Measurements from ENCODE around the gene NCOA1.

DNA sequence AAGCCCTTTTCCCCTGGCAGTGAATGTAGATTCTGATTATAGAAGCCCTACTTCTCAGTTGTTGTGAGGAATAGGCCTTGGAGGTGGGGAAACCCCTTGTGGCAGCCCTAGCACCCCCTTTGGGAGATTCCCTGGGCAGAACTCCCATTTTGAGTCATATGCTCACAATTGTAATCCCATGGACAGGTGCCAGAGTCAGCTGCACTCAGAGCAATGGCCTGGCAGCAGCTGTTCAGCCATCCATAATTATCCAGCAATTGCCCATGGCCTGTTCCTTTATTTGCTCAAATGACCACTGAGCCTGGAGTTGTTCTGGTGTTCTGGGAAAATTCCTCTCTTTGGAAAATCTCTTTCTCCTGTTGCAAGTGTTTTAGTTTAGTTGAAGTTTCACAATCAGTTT is 230.4 kb downstream of the NCOA1 start:
- TF ChIP-seq, protein P1, sequence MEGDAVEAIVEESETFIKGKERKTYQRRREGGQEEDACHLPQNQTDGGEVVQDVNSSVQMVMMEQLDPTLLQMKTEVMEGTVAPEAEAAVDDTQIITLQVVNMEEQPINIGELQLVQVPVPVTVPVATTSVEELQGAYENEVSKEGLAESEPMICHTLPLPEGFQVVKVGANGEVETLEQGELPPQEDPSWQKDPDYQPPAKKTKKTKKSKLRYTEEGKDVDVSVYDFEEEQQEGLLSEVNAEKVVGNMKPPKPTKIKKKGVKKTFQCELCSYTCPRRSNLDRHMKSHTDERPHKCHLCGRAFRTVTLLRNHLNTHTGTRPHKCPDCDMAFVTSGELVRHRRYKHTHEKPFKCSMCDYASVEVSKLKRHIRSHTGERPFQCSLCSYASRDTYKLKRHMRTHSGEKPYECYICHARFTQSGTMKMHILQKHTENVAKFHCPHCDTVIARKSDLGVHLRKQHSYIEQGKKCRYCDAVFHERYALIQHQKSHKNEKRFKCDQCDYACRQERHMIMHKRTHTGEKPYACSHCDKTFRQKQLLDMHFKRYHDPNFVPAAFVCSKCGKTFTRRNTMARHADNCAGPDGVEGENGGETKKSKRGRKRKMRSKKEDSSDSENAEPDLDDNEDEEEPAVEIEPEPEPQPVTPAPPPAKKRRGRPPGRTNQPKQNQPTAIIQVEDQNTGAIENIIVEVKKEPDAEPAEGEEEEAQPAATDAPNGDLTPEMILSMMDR (IDR thresholded peaks at IDR 0.05) = no peak
- no peak for TF ChIP-seq JUND (IDR thresholded peaks at IDR 0.05)
- TF ChIP-seq TAF1 (IDR thresholded peaks at IDR 0.05; ENCODE audit: borderline replicate concordance, low read depth, low read length) = no peak
- TF ChIP-seq, protein P2, sequence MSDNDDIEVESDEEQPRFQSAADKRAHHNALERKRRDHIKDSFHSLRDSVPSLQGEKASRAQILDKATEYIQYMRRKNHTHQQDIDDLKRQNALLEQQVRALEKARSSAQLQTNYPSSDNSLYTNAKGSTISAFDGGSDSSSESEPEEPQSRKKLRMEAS (IDR thresholded peaks at IDR 0.05; ENCODE audit: low read depth) = no peak
- TF ChIP-seq POLR2AphosphoS5 (IDR thresholded peaks at IDR 0.05; ENCODE audit: low read depth, low read length) = peak; percentile 21; the same call in 1 of the 2 replicates
- TF ChIP-seq NFIC (IDR thresholded peaks at IDR 0.05; ENCODE audit: borderline replicate concordance) = peak; percentile 73
- TF ChIP-seq, protein P3, sequence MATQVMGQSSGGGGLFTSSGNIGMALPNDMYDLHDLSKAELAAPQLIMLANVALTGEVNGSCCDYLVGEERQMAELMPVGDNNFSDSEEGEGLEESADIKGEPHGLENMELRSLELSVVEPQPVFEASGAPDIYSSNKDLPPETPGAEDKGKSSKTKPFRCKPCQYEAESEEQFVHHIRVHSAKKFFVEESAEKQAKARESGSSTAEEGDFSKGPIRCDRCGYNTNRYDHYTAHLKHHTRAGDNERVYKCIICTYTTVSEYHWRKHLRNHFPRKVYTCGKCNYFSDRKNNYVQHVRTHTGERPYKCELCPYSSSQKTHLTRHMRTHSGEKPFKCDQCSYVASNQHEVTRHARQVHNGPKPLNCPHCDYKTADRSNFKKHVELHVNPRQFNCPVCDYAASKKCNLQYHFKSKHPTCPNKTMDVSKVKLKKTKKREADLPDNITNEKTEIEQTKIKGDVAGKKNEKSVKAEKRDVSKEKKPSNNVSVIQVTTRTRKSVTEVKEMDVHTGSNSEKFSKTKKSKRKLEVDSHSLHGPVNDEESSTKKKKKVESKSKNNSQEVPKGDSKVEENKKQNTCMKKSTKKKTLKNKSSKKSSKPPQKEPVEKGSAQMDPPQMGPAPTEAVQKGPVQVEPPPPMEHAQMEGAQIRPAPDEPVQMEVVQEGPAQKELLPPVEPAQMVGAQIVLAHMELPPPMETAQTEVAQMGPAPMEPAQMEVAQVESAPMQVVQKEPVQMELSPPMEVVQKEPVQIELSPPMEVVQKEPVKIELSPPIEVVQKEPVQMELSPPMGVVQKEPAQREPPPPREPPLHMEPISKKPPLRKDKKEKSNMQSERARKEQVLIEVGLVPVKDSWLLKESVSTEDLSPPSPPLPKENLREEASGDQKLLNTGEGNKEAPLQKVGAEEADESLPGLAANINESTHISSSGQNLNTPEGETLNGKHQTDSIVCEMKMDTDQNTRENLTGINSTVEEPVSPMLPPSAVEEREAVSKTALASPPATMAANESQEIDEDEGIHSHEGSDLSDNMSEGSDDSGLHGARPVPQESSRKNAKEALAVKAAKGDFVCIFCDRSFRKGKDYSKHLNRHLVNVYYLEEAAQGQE (IDR thresholded peaks at IDR 0.05; ENCODE audit: low read depth, low read length) = no peak
- no peak for TF ChIP-seq SIN3A (IDR thresholded peaks at IDR 0.05; ENCODE audit: borderline replicate concordance, low read depth, low read length)
- TF ChIP-seq EP300 (IDR thresholded peaks at IDR 0.05; ENCODE audit: borderline replicate concordance in 1 of 2, low read depth in 1 of 2, low read length in 1 of 2) = peak in 1 of 2 experiments; percentile 76; a peak in 2 of 4 replicates
- TF ChIP-seq EZH2phosphoT487 (IDR thresholded peaks at IDR 0.05; ENCODE audit: borderline replicate concordance, low read depth) = no peak
- TF ChIP-seq RAD21 (IDR thresholded peaks at IDR 0.05; ENCODE audit: low read length) = peak; percentile 37; the same call in 1 of the 2 replicates
